ENCODE data around the gene INTS15. TPM values are rescaled to one million over a fixed set of nuclear protein-coding genes. Genes with fewer than 3 reads are reported as not detected.
A peak's percentile ranks its signal among the peaks of the same experiment; 100 is the strongest.

The INTS15 gene
- total RNA-seq, 1 donor from 2014 or later, result 55.7 TPM

DNA sequence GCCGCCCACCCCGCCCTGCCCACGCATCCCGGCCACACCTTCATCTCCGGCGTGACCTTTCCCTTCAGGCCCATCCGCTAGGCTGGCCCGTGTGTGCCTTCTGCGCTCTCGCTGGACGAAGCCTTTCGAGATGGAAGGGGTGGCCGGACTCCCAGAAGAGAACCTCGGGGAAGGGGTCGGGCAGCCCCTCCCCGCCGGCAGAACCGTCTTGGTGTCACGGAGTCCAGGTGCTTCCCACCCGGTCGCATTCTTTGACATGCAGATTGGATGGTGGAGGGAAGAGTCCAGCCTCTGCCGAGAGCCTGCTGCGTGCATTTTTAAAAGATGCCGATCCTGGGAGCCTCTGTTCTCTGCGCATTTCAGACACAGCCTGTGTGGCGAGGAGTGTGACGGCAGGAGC, 18.3 kb downstream of the INTS15 start:
- Mint-ChIP-seq H3K4me1 (no peaks in the 10 kb centered on the region), H3K27me3 (ENCODE audit: low read depth) (peaks cover 4% of the 10 kb centered on the region), H3K4me3 (no peak overlapping the region), H3K36me3 (ENCODE audit: low read depth) (peaks cover 8% of the 10 kb centered on the region), H3K9me3 (no peaks in the 10 kb centered on the region), H3K27ac (ENCODE audit: unreplicated experiment) (no peak overlapping the region)
- DNase-seq (ENCODE audit: low read depth, low spot score), result no peak
- TF ChIP-seq, protein P1, sequence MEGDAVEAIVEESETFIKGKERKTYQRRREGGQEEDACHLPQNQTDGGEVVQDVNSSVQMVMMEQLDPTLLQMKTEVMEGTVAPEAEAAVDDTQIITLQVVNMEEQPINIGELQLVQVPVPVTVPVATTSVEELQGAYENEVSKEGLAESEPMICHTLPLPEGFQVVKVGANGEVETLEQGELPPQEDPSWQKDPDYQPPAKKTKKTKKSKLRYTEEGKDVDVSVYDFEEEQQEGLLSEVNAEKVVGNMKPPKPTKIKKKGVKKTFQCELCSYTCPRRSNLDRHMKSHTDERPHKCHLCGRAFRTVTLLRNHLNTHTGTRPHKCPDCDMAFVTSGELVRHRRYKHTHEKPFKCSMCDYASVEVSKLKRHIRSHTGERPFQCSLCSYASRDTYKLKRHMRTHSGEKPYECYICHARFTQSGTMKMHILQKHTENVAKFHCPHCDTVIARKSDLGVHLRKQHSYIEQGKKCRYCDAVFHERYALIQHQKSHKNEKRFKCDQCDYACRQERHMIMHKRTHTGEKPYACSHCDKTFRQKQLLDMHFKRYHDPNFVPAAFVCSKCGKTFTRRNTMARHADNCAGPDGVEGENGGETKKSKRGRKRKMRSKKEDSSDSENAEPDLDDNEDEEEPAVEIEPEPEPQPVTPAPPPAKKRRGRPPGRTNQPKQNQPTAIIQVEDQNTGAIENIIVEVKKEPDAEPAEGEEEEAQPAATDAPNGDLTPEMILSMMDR (conservative IDR thresholded peaks at IDR 0.05), result no peak

DNA sequence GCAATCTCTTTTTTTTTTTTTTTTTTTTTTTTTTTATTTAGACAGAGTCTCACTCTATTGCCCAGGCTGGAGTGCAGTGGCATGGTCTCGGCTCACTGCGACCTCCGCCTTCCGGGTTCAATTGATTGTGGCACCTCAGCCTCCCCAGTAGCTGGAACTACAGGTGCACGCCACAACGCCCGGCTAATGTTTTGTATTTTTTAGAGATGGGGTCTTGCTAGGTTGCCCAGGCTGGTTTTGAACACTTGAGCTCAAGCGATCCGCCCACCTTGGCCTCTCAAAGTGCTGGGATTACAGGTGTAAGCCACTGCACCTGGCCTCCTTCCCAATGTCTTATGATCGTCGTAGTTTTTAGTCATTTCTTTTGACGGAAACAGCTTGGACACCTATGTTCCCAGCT, 19.0 kb downstream of the INTS15 start:
- Mint-ChIP-seq H3K36me3 (ENCODE audit: low read depth) (peaks cover 8% of the 10 kb centered on the region), H3K4me3 (no peak overlapping the region), H3K27me3 (ENCODE audit: low read depth) (peaks cover 4% of the 10 kb centered on the region), H3K27ac (ENCODE audit: unreplicated experiment) (no peak overlapping the region), H3K9me3 (no peaks in the 10 kb centered on the region), H3K4me1 (no peaks in the 10 kb centered on the region)
- TF ChIP-seq, protein P1 (conservative IDR thresholded peaks at IDR 0.05), result no peak
- DNase-seq (ENCODE audit: low read depth, low spot score), result no peak

DNA sequence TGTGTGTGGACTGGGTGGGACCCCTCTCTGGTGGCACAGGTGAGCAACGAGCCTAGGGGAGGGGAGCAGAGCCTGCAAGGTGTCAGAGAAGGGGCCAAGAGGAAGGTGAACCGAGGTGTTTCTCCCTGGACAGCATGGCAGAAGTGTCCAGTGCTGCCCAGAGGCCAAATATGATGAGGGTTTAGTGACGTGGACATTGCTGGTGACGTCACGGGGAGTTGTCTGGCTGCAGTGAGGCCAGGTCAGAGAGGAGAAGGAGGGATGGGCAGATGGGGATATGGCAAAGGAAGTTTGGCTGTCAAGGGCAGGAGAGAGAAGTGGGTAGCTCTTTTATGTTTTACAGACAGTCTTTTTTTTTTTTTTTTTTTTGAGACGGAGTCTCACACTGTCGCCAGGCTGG, 23.0 kb downstream of the INTS15 start:
- Mint-ChIP-seq H3K27me3 (ENCODE audit: low read depth) (peaks cover 4% of the 10 kb centered on the region), H3K36me3 (ENCODE audit: low read depth) (peaks cover 4% of the 10 kb centered on the region), H3K4me3 (peak overlapping the region; percentile 73), H3K27ac (ENCODE audit: unreplicated experiment) (no peak overlapping the region), H3K9me3 (no peaks in the 10 kb centered on the region), H3K4me1 (peaks cover 9% of the 10 kb centered on the region)
- DNase-seq (ENCODE audit: low read depth, low spot score), result no peak
- TF ChIP-seq, protein P1 (conservative IDR thresholded peaks at IDR 0.05), result no peak

DNA sequence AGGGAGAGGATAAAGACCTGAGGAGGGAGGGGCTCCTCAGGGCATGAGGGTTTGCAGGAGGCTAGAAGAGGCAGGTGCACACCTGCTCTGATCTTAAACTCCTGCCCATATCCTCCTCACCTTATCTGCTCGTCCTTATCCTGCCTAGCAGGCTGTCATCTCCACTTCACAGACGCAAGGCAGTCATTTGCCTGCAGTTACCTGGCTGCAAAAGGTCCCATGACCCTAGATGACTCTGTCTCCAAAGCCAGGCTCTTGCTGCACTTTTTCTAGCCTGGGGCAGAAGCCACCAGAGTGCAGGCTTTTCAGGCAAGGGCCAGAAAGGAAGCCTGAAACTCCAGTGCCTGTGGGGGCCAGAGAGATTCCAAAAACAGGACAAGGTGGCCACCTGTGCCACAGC, 23.9 kb downstream of the INTS15 start:
- peaks cover 4% of the 10 kb centered on the region for H3K27me3 Mint-ChIP-seq (ENCODE audit: low read depth)
- DNase-seq (ENCODE audit: low read depth, low spot score), result no peak
- no peak overlapping the region for H3K27ac Mint-ChIP-seq (ENCODE audit: unreplicated experiment)
- no peaks in the 10 kb centered on the region for H3K9me3 Mint-ChIP-seq
- H3K4me1 Mint-ChIP-seq, result peaks cover 9% of the 10 kb centered on the region
- H3K36me3 Mint-ChIP-seq (ENCODE audit: low read depth), result peaks cover 4% of the 10 kb centered on the region
- H3K4me3 Mint-ChIP-seq, result peak overlapping the region; percentile 54
- TF ChIP-seq, protein P1 (conservative IDR thresholded peaks at IDR 0.05), result no peak

DNA sequence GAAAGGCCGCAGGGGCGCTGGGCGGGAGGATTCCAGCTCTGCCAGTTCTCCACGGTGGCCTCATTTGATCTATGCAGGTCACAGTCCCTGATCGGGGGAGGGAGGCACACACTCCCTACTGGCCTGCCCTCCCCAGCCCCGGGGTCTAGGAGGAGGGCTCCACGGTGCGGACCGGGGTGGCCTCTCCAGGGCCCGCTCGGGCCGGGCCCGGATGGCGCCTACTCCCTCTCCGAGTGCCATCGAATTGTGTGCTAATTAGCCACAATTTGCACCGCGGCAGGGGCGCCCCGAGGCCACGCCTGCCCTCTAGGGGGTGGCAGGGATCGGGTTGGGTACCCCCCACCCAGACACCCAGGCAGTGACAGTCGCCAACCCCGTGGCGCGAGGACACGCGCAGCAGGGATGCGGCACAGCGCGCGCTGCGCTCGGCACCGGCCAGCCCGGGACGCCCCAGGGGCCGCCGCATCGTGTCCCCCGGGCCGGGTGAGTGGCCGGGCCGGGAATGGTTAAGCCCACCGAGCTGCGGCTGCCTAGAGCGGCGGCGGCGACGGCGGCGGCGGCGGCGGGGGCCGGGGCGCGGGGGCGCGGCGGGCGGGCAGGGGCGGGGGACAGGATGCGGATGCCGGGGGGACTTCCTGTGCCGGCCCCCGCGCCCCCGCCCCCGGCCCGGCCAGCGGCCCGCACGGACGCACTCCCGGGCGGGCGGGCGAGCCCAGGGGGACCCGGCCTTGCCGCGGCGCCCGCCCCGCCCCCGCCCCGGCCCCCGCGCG, 25.3 kb downstream of the INTS15 start, which contains the start of gene ZNF853:
ZNF853 (plus strand) TSS at position 658 of the 770 bp plus-strand sequence. CDS start 565 bp downstream, outside the sequence.
- TF ChIP-seq, protein P1 (conservative IDR thresholded peaks at IDR 0.05), result no peak
- Mint-ChIP-seq H3K36me3 (ENCODE audit: low read depth) (peaks cover 4% of the 10 kb centered on the region), H3K4me3 (peak within 1 kb of the TSS; percentile 85), H3K9me3 (no peaks in the 10 kb centered on the region), H3K27me3 (ENCODE audit: low read depth) (peaks cover 4% of the 10 kb centered on the region), H3K27ac (ENCODE audit: unreplicated experiment) (no peak within 1 kb of the TSS), H3K4me1 (peaks cover 9% of the 10 kb centered on the region)
- DNase-seq (ENCODE audit: low read depth, low spot score), result peak; percentile 35
